Transverse colon (tissue), 3 donors: Measurements from ENCODE around the gene RILPL1.

Experiments used
- CTCF ChIP-seq, 5 experiments: fragments of 200-600 bp in 3 of 5; fragments of 450-650 bp in 2 of 5; sonication (generic) in 3 of 5; IDR thresholded peaks; 1 replicate in 2 of 5; 2 replicates in 3 of 5; pipeline ENCODE4 v1.5.1; 2016 to 2017; ENCODE audit warnings: antibody characterized with exemption in 5 of 5, inconsistent platforms in 3 of 5, mild to moderate bottlenecking in 2 of 5, moderate library complexity in 1 of 5
- POLR2A ChIP-seq: fragments of 450-650 bp; IDR thresholded peaks from one replicate; pipeline ENCODE4 v1.6.1; 2016; ENCODE audit warnings: antibody characterized with exemption, mild to moderate bottlenecking, moderate library complexity

- TF ChIP-seq POLR2A (no peak), CTCF (IDR thresholded peaks at IDR 0.05) (no peak)
These were observed 87.9 kb downstream of the RILPL1 start for GRCh38 chr12:123445388-123446332.
